Upper lobe of right lung (tissue), 1 donor: ENCODE results near the gene NLRC4. TPM values are rescaled to one million over a fixed set of nuclear protein-coding genes. Genes with fewer than 3 reads are reported as not detected.

Experiments used
- ATAC-seq: fragments of 200-7000 bp; cut with Tn5 transposase; one replicate; pipeline ENCODE4 v1.9.1; 2020; ENCODE audit warnings: mild to moderate bottlenecking, moderate library complexity
- DNase-seq: peaks from one replicate; pipeline ENCODE4 v3.0.0-alpha.2; 2020
- H3K27ac ChIP-seq: fragments of 200-600 bp; one replicate; pipeline ENCODE4 v1.8.0; 2022
- H3K27me3 ChIP-seq: fragments of 200-600 bp; one replicate; pipeline ENCODE4 v1.8.0; 2022; ENCODE audit warnings: mild to moderate bottlenecking
- H3K36me3 ChIP-seq: fragments of 200-600 bp; one replicate; pipeline ENCODE4 v1.8.0; 2022
- H3K4me1 ChIP-seq: fragments of 200-600 bp; one replicate; pipeline ENCODE4 v1.8.0; 2022
- H3K4me3 ChIP-seq: fragments of 200-600 bp; one replicate; pipeline ENCODE4 v1.8.0; 2022; ENCODE audit warnings: mild to moderate bottlenecking
- H3K9me3 ChIP-seq: fragments of 200-600 bp; one replicate; pipeline ENCODE4 v1.8.0; 2022
- intact Hi-C: fragments of 100-400 bp; cut with DNase I; formaldehyde crosslinking; loops from one replicate; pipeline ENCODE4 v1.11.0; 2022
- total RNA-seq: library from RNA; stranded (reverse); fragmentation: NEBNext Ultra II Directional; extraction: Animal tissue kit (Norgen Biotek cat#: 25700); gene quantifications from one replicate; pipeline ENCODE4 v1.2.1, GENCODE V29; 2021
- TF ChIP-seq, protein P1 (sequence below): fragments of 200-600 bp; IDR thresholded peaks from one replicate; pipeline ENCODE4 v1.8.0; 2022; ENCODE audit warnings: antibody characterized with exemption
- donor health status: DM: no; HTN: yes; CAD: no; lungs with severe emphysema.

NLRC4 gene
- total RNA-seq, 1 donor from 2014 or later: 15.3 TPM

GRCh38 chr2:32250290-32250689 is 14.4 kb downstream of the NLRC4 start:
- no peaks in the 10 kb centered on the region for H3K36me3 ChIP-seq
- H3K4me1 ChIP-seq: no peaks in the 10 kb centered on the region
- H3K27me3 ChIP-seq: no peaks in the 10 kb centered on the region
- no peak overlapping the region for H3K4me3 ChIP-seq
- no peaks in the 10 kb centered on the region for H3K9me3 ChIP-seq
- TF ChIP-seq, protein P1, sequence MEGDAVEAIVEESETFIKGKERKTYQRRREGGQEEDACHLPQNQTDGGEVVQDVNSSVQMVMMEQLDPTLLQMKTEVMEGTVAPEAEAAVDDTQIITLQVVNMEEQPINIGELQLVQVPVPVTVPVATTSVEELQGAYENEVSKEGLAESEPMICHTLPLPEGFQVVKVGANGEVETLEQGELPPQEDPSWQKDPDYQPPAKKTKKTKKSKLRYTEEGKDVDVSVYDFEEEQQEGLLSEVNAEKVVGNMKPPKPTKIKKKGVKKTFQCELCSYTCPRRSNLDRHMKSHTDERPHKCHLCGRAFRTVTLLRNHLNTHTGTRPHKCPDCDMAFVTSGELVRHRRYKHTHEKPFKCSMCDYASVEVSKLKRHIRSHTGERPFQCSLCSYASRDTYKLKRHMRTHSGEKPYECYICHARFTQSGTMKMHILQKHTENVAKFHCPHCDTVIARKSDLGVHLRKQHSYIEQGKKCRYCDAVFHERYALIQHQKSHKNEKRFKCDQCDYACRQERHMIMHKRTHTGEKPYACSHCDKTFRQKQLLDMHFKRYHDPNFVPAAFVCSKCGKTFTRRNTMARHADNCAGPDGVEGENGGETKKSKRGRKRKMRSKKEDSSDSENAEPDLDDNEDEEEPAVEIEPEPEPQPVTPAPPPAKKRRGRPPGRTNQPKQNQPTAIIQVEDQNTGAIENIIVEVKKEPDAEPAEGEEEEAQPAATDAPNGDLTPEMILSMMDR: no peak
- H3K27ac ChIP-seq: no peak overlapping the region
- intact Hi-C loops: no loop called here
- ATAC-seq (no peak), DNase-seq (no peak)

- H3K27ac ChIP-seq: no peak overlapping the region
- no peak for DNase-seq
- no peaks in the 10 kb centered on the region for H3K36me3 ChIP-seq
- TF ChIP-seq, protein P1: no peak
- H3K9me3 ChIP-seq: no peaks in the 10 kb centered on the region
- H3K4me1 ChIP-seq: no peaks in the 10 kb centered on the region
- intact Hi-C loops: no loop called here
- H3K27me3 ChIP-seq: no peaks in the 10 kb centered on the region
- ATAC-seq: no peak
- H3K4me3 ChIP-seq: no peak overlapping the region
Observed at GRCh38 chr2:32249731-32250236, 14.9 kb downstream of the NLRC4 start.

DNA sequence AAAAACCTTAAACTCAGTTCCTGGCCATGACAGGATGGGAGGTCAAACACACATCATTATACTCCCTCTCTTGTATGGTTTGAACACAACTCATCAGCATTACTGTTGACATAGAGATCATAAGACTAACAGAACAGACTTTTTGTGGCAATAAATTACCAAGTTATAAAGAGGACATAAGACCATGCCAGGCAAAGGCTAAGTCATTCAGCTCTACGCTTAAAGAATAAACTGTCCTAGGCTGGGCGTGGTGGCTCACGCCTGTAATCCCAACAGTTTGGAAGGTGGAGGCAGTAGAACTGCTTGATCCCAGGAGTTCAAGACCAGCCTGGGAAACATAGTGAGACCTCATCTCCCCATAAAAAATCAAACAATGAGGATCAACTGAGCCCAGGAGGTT is 16.4 kb downstream of the NLRC4 start:
- ATAC-seq (no peak), DNase-seq (no peak)
- TF ChIP-seq, protein P1: no peak
- no peaks in the 10 kb centered on the region for H3K27me3 ChIP-seq
- intact Hi-C loops: no loop called here
- H3K36me3 ChIP-seq: no peaks in the 10 kb centered on the region
- H3K9me3 ChIP-seq: no peaks in the 10 kb centered on the region
- no peak overlapping the region for H3K27ac ChIP-seq
- H3K4me3 ChIP-seq: no peak overlapping the region
- H3K4me1 ChIP-seq: no peaks in the 10 kb centered on the region

GRCh38 chr2:32246911-32247310 is 17.8 kb downstream of the NLRC4 start:
- TF ChIP-seq, protein P1: no peak
- Histone ChIP-seq H3K4me1 (no peaks in the 10 kb centered on the region), H3K9me3 (no peaks in the 10 kb centered on the region), H3K27me3 (no peaks in the 10 kb centered on the region), H3K4me3 (no peak overlapping the region), H3K36me3 (no peaks in the 10 kb centered on the region), H3K27ac (no peak overlapping the region)
- DNase-seq (no peak), ATAC-seq (no peak)
- intact Hi-C loops: no loop called here

- intact Hi-C loops: no loop called here
Observed at GRCh38 chr2:32242331-32242730, 22.4 kb downstream of the NLRC4 start.

More at GRCh38 chr2:32242331-32242730, 22.4 kb downstream of the NLRC4 start:
- H3K4me3 ChIP-seq: no peak overlapping the region
- no peak overlapping the region for H3K27ac ChIP-seq
- peaks cover 3% of the 10 kb centered on the region for H3K36me3 ChIP-seq
- no peaks in the 10 kb centered on the region for H3K9me3 ChIP-seq
- no peaks in the 10 kb centered on the region for H3K4me1 ChIP-seq
- H3K27me3 ChIP-seq: no peaks in the 10 kb centered on the region
- DNase-seq (no peak), ATAC-seq (no peak)
- TF ChIP-seq, protein P1: no peak
